Stimulated activated CD8-positive, alpha-beta memory T cell treated with anti-CD3 and anti-CD28 coated beads, Interleukin-4, amount 100 ng/mL, for 24 hours (primary cell): Measurements from ENCODE around the gene ZNF41.
"Not testable (repeated sequence)": the region's sequence is repeated elsewhere in the genome, so short reads cannot be mapped to it uniquely, and the experiment has no call there.

Experiments used
- DNase-seq: peaks from one replicate; pipeline ENCODE4 v3.0.0-alpha.2; 2020; ENCODE audit warnings: low read depth

ZNF41 gene

GRCh38 chrX:47482512-47483305, at the start of gene ZNF41:
ZNF41 (minus strand) TSS chrX:47483222; CDS start chrX:47467481, 15,741 bp downstream.
- peak; percentile 54 for DNase-seq

GRCh38 chrX:47530049-47530448, 47.0 kb upstream of the ZNF41 start:
- no peak for DNase-seq

- DNase-seq = no peak
Observed at GRCh38 chrX:47529548-47529947, 46.5 kb upstream of the ZNF41 start.

- DNase-seq = no peak
Observed at GRCh38 chrX:47523713-47524166, 40.7 kb upstream of the ZNF41 start.

GRCh38 chrX:47523297-47523696, 40.3 kb upstream of the ZNF41 start:
- DNase-seq = peak; percentile 68

GRCh38 chrX:47518144-47518543, 35.1 kb upstream of the ZNF41 start:
- no peak for DNase-seq

- DNase-seq = no peak
Observed at GRCh38 chrX:47515941-47516665, 33.1 kb upstream of the ZNF41 start.

- no peak for DNase-seq
Observed at GRCh38 chrX:47514533-47515235, 31.7 kb upstream of the ZNF41 start.

GRCh38 chrX:47513034-47513965, 30.3 kb upstream of the ZNF41 start:
- not testable (repeated sequence) for DNase-seq

- DNase-seq = not testable (repeated sequence)
Observed at GRCh38 chrX:47512383-47512782, 29.4 kb upstream of the ZNF41 start.

- DNase-seq = no peak
Observed at GRCh38 chrX:47507153-47507867, 24.3 kb upstream of the ZNF41 start.

GRCh38 chrX:47503151-47503550, 20.1 kb upstream of the ZNF41 start:
- DNase-seq = no peak

- no peak for DNase-seq
Observed at GRCh38 chrX:47502316-47503125, 19.5 kb upstream of the ZNF41 start.

GRCh38 chrX:47501226-47502074, 18.4 kb upstream of the ZNF41 start:
- DNase-seq = no peak

- DNase-seq = no peak
Observed at GRCh38 chrX:47500554-47500953, 17.5 kb upstream of the ZNF41 start.

- no peak for DNase-seq
Observed at GRCh38 chrX:47499293-47499692, 16.3 kb upstream of the ZNF41 start.

- DNase-seq = no peak
Observed at GRCh38 chrX:47498411-47498810, 15.4 kb upstream of the ZNF41 start.

GRCh38 chrX:47497271-47497888, 14.4 kb upstream of the ZNF41 start:
- no peak for DNase-seq

- DNase-seq = not testable (repeated sequence)
Observed at GRCh38 chrX:47492133-47492532, 9.1 kb upstream of the ZNF41 start.
